Ramos (cell line): Measurements from ENCODE around the gene ROCK2.

Source experiments
- in situ Hi-C: fragments of 300-500 bp; cut with MboI; formaldehyde crosslinking; loops from one replicate; pipeline ENCODE4 v1.14.3; 2022; ENCODE audit warnings: low sequenced_read_pairs; ENCODE audit not compliant: unreplicated experiment

Gene ROCK2

DNA sequence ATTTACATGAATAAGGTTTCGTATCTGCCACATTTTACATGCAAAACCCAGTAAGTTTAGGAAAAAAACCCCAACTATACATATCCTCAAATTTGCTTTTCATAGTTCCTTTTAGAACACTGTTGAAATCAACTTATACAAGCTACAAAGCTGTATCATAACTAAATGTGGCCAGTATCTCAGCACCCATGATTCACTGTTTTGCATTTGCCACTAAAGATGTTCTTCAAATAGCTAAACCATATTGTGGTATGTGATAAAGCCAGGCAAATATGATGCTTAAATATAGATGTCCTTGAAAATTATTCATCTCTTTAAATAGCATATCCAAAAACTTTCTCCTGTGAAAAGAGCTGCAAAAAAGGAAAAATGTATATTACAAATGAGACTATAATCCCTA, 29.9 kb downstream of the ROCK2 start:
- in situ Hi-C loops: no loop called here

DNA sequence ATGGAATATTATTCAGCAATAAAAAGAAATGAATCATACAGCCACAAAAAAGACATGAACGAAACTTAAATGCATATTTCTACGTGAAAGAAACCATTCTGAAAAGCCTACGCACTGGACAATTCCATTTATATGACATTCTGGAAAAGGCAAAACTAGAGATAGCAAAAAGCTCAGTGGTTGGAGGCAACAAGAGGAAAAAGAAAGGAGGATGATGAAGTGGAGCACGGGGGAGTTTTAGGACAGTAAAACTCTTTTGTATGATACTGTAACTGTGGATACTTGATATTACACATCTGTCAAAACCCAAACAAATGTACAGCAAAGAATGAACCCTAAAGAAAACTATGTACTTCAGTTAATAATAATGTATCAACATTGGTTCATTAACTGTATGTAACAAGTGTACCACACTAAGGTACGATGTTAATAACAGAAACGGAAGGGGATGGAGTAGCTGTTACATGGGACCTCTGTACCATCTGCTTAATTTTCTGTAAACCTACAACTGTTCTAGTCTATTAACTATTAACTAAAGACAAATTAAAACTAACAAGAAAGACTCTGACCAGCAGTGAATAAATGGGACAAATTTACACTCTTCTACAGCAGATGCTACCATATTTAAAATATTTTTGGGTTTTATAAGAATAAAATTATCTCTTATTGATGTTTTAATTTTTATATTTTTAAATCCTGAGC, 31.5 kb downstream of the ROCK2 start:
- in situ Hi-C loops: no loop called here

DNA sequence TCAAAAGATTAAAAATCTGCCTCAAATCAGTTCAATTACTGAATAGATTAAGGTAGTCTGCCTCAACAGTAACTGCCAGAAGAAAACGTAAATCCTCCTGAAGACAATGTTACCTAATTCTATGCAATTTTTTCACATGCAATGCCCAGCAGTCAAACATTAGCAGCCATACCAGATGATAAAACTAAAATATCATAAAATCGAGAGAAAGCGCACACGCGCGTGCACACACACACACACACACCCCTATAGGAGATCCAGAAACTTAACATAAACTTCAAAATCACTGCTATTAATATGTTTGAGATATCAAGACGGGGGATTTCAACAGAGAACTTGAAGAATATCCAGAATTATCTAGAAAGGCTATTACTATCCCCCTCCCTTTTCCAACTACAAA, 32.9 kb downstream of the ROCK2 start:
- in situ Hi-C loops: no loop called here

DNA sequence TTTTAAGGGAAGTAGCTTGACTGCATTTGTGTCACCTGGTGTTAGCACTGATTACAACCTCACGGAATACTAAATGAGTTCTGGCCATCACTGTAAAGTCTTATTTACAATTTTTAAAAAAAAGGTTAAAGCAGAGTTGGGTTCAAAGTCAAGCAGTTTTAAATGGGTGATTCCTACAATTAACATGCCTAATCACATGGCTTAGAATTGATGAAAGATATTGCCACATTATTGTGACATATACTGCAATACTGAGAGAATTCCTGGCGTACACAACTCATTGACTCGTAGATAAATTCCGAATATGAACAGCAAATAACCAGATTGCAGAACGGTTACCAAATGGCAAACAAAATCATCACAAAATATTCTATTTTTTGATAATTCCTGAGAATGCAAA, 34.2 kb downstream of the ROCK2 start:
- in situ Hi-C loops: no loop called here

DNA sequence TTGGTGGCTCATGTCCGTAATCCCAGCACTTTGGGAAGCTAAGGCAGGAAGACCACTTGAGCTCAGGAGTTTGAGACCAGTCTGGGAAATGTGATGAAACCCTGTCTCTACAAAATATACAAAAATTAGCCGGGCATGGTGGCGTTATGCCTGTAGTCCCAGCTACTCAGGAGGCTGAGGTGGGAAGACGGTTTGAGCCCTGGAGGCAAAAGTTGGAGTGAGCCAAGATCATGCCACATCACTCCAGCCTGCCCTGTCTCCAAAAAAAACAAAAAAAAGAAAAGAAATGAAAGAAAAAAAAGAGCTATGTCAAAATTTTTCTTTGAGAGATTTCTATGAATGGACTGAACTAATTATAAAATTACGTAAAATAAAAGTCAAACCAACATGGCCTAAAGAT, 34.7 kb downstream of the ROCK2 start:
- in situ Hi-C loops: no loop called here

DNA sequence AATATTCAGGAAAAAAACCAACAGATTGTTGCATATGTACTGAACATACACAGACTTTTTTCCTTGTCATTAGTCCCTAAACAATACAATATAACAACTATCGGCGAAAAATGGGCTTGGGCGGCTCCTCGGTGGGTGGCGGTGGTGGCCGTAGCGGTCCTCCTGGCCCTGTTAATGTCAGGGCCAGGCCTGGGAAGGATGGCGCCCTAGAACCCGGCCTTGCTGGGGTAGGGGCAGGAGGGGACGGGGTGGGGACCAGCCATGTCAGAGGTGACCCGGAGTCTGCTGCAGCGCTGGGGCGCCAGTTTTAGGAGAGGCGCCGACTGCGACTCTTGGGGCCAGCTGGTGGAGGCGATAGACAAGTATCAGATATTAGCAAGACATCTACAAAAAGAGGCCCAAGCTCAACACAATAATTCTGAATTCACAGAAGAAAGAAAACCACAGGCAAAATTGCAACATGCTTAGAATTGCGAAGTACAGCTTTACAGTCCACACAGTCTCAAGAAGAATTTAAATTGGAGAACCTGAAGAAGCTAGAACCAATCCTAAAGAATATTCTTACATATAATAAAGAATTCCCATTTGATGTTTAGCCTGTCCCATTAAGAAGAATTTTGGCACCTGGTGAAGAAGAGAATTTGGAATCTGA, 36.5 kb downstream of the ROCK2 start:
- in situ Hi-C loops: no loop called here

DNA sequence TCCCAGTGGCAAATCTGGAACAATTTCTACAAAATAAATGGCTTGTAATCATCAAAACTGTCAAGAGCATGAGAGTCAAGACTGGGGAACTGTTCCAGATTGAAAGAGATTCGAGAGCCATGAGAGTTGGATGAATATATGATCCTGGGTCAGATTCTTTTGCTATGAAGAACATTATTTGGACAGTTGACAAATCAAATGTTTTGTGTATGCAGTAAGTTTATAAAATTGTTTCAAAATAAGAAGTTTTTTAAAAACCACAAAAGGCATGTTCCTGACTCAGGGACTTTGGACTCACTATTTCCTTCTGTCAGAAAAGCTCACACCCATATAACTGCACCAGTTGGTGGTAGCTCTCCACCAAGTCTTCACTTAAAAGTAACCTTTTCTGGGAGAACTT, 38.5 kb downstream of the ROCK2 start:
- in situ Hi-C loops: no loop called here

DNA sequence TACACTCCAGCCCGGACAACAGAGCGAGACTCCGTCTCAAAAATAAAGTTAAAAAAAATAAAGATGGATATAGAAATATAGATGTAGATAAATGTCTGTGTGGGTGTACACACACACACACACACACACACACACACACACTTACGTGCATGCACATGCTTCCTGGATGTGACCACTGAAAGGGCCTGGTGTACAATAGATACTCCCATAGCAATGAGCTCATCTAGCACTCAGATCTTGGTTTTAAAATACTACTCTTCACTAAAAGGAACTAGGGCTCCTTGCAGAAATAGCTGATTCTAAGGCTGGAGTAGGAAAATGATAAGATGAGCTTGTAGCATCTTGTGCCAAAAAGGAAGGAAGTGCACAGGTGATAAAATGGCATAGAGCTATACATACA, 39.1 kb downstream of the ROCK2 start:
- in situ Hi-C loops: no loop called here

DNA sequence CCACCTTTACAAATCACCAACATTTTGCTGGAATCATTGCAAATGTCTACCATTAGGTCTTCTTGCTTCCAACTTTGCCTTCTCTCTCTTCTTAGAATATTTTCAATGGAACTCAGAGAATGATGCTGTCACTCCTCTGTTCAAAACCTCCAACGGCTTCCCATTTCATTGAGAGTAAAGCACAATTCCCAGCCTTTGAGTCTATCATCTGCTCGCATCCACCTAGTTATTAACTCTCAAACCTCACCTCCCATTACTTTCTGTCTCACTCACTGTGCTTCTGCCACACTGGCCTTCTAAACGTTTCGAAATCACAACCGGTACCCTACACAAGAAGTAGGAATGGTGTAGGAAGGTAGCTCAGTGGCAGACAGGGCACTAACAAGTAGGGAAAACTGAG, 40.0 kb downstream of the ROCK2 start:
- in situ Hi-C loops: no loop called here

DNA sequence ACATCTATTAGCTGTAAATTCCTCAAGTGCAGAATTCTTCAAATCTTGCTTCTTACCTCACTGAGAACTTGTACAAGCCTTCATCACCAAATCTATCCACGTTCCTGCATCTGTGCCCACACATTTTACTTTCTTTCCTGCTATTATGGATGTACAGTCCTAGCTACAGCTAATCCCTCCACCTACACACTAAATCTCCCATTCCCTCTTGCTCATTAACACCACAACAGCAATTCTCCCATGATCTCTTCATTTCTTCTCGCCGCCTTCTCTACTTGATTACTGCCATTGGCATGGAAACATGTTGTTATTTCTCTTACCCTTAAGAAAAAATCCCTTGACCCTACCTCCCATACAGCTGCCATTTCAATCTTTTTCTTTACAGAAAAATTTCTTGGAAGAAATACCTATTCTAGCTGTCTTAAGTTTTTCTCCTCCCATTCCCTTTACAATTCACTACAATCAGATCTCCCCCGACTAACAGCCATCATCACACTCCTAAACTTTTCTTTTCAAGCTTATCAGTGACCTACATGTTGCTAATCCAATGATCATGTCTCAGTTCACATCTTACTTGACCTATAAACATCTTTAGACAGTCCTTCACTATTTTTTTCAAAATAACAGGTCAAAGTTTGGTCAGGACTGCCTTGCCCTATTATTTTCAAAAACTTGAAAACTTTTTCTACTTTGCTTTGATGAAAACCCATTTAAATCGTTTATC, 41.0 kb downstream of the ROCK2 start:
- in situ Hi-C loops: no loop called here

DNA sequence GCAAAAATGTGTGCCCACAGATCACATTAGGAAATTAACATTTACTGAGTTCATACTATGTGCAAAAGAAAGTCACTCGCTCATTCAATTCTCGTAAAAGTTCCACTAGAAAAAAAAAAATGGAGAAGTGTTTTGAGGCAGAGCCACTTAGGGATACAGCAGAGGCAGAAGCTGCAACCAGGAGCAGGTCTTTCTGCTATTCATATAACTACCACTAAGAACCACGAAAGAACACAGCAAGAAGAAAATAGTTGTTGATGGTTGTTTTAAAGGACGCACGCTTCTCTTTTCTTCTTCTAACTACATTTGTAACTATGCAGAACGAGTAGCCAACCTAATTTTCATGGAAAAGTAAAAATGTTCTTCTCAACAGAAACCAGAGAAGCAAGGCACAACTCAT, 45.0 kb downstream of the ROCK2 start:
- in situ Hi-C loops: no loop called here

DNA sequence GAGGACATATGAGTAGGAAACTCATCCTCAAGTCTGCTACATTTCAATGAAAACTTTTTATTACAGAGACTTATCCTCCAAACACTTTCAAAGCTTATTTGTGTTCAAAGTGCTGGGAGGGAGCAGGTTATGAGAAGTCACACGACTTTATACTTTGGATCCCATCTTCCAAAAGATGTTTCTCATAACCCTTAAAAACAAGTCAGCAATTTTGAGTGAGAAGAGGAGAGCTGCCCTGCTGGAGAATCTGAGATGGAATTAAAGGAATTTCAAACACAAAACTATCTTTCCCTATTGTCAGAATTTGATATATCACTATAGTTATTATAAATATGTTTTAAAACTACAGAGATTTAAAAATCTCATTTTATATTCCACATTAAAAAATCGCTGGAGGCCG, 45.8 kb downstream of the ROCK2 start:
- in situ Hi-C loops: no loop called here

DNA sequence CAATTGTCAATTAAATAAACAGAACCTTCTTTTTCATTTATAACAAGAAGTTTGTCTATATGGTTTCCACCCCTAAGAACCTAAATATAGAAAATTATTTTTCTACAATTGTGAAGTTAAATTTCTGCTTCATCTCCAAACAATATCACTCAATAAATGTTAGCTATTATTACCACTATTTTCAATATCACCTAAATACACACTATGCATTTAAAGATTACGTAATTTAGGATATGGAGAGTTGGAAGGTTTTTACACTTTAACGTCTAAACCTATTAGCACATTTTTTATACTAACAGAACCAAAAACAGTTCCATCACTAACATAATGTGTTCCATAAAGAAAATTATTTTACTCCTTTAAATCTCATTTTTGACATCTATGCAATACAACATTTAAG, 48.0 kb downstream of the ROCK2 start:
- in situ Hi-C loops: no loop called here

DNA sequence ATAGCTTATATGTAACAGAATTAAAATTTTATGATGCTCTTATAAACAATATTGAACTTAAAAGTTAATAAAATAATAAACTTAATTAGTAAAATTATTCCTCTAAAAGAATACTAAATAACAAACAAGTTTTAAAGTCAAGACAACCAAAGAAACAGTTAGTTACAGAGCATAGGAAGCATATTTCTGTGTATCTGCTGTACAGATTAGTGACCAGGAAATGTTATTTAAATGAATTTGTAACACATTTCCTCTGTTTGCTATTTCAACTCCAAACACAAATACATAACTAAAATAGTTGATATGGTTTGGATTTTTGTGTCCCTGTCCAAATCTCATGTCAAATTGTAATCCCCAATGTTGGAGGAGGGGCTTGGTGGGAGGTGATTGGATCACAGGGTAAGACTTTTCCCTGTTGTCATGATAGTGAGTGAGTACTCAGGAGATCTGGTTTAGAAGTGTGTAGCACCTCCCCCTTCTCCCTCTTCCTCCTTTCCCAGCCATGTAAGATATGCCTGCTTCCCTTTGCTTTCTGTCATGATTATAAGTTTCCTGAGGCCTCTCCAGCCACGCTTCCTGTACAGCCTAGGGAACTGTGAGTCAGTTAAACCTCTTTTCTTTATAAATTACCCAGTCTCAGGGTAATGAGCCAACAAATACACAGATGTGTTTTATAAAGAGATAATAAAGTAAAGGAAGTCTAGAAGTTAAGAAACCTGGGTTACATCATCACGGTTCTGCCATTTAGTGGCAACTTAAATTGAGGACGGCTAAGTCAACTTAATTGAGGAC, 51.8 kb downstream of the ROCK2 start:
- in situ Hi-C loops: no loop called here

DNA sequence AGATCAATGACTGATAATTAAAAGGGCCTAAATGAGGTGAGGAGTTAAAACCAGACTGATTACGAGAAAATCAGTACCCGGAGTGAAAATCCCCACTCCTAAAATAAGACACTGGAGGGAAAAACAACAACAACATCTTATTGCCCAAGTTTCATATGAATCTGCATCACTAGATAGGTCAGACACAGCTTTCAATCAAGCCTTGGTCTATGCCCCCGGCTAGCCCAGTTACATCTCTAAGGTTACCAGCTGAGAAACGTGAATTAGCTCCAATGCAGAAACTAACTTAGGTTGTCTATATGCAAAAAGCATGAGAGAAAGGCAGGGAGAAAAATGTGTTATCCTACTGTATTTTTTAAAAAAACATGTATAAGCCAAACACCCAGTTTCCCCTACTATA, 53.7 kb downstream of the ROCK2 start:
- in situ Hi-C loops: no loop called here

DNA sequence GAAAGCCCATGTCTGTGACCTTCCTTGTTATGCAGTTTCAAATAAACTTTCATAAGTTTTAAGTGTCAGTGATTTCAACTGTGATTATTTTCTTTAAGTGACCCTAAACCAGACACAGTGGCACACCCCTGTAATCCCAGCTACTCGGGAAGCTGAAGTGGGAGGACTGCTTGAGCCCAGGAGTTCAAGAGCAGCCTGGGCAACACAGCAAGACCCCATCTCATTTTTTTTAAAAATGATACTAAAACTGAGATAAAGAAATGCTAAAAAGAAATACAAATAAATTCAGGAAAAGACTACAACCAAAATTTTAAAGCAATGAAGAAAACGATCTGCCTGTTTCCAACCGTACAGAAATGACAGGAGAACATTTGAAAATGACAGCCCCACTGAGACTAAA, 54.2 kb downstream of the ROCK2 start:
- in situ Hi-C loops: no loop called here

DNA sequence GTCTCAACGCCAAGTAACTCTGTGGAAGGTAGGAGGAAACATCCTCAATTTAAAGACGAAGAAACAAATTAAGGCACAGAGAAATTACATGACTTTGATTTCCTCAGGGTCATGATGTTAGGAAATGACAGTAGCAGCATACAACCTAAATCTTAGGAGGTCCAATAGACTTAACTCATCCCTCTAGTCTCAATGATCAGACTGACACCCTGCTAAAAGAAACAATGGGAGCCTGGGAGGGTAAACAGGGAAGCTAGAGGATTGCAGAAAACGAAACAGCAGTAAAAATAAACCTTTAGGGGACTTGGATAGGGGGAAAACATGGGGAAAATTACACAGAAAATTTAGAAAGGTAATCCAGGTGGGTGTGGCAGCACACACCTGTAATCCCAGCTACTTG, 56.0 kb downstream of the ROCK2 start:
- in situ Hi-C loops: no loop called here

DNA sequence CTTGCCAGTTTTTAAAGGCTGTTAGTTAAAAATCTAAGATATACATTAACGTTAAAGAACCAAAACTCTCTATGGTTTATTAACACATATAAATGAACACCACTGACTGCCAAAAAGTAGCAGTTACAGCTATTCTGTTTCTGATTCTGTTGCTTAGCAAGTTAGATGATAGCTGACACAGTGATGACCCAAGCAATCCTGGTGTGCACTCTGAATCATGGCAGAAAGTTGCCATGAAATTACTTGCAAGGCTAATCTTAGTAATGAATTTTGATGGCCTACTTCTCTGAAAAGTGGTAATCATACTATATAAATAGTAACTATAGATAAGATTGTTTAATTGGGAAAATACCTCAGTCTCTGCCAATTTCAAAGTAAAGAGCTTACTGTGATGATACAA, 57.7 kb downstream of the ROCK2 start:
- in situ Hi-C loops: no loop called here

DNA sequence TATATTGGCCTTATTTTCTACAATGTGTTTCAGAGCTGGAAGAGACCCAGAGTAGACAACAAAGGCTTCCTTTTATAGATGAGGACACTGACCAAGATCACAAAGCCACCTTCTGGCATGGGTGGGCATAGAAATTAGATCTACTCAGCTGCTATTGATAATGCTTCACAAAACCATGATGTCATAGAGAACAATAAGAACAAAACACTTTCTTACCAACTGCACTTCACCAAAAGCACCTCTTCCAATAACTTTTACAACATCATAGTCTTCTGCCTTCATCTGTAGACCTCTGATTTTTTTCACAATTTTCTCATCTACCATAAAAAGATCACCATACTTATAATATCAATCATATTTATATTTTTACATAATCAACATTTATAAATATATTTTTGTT, 58.1 kb downstream of the ROCK2 start:
- in situ Hi-C loops: no loop called here

DNA sequence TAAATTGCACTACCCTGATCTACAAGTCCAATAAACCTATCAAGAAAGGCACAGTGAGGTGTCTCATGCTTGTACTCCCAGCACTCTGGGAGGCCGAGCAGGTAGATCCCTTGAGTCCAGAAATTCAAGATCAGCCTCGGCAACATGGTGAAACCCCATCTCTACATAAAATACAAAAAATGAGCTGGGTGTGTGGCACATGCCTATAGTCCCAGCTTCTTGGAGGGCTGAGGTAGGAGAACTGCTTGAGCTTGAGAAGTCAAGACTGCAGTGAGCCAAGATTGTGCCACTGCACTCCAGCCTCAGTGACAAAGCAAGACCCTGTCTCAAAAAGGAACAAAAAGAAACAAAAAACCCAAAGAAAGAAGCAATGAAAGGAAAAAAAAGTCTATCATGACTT, 58.9 kb downstream of the ROCK2 start:
- in situ Hi-C loops: no loop called here

DNA sequence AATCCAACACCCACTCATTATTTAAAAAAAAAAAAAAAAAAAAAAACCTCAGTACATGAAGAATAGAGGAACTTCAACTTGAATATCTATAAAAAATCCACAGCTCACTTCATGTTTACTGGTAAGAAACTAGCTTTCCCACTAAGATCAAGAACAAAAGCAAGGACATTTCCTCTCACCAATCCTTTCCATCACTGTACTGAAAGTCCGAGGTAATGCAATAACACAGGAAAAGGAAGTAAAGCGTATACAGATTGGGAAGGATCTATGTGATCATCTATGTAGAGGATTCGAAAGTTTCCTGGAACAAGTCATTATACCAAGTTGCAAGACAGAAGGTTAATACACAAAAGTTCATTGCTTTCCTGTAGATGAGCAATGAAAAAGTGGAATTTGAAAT, 63.2 kb downstream of the ROCK2 start:
- in situ Hi-C loops: no loop called here
